Measurements from ENCODE around the gene VPS50. TPM values are rescaled to one million over a fixed set of nuclear protein-coding genes. Genes with fewer than 3 reads are reported as not detected.

Gene VPS50
- total RNA-seq, 1 experiment from 2014 or later, result 9.2 TPM

DNA sequence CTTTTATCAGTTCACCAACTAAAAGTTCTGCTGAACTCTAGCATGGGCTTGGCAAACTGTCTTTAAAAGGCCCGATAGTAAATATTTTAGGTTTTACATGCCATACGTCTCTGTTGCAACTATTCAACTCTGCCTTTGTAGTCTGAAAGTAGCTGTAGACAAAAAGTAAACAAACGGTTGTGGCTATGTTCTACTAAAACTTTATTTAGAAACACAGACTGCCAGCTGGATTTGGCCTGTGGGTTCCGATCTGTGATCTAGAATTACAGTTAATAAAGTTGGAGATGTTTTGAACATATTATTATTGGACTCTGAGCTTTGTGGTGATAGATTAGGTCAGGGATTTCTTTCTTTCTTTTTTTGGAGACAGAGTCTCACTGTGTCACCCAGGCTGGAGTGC, 33.1 kb downstream of the VPS50 start:
- no peak overlapping the region for H3K4me3 Mint-ChIP-seq
- H3K9me3 Mint-ChIP-seq, result no peaks in the 10 kb centered on the region
- ChIA-PET CTCF (interaction anchor here (1.1 to 1.6 kb wide), 2 partner anchors 109 to 286 kb away, joined by 5 read pairs; no protein-coding TSS in a partner anchor), POLR2A (no interaction called here)
- TF ChIP-seq IRF2 (CRISPR knock-in tag; IDR thresholded peaks at IDR 0.05; ENCODE audit: borderline replicate concordance, low read depth) (no peak), CREB1 (CRISPR knock-in tag; IDR thresholded peaks at IDR 0.05) (no peak), JAZF1 (CRISPR knock-in tag; IDR thresholded peaks at IDR 0.05) (no peak), NR1H2 (CRISPR knock-in tag; IDR thresholded peaks at IDR 0.05) (no peak), NFATC4 (CRISPR knock-in tag; IDR thresholded peaks at IDR 0.05) (no peak), MYBL2 (CRISPR knock-in tag; IDR thresholded peaks at IDR 0.05) (no peak), NR2C2 (CRISPR knock-in tag; IDR thresholded peaks at IDR 0.05) (no peak), NFE2L1 (CRISPR knock-in tag; IDR thresholded peaks at IDR 0.05) (no peak)
- TF ChIP-seq, protein P1, sequence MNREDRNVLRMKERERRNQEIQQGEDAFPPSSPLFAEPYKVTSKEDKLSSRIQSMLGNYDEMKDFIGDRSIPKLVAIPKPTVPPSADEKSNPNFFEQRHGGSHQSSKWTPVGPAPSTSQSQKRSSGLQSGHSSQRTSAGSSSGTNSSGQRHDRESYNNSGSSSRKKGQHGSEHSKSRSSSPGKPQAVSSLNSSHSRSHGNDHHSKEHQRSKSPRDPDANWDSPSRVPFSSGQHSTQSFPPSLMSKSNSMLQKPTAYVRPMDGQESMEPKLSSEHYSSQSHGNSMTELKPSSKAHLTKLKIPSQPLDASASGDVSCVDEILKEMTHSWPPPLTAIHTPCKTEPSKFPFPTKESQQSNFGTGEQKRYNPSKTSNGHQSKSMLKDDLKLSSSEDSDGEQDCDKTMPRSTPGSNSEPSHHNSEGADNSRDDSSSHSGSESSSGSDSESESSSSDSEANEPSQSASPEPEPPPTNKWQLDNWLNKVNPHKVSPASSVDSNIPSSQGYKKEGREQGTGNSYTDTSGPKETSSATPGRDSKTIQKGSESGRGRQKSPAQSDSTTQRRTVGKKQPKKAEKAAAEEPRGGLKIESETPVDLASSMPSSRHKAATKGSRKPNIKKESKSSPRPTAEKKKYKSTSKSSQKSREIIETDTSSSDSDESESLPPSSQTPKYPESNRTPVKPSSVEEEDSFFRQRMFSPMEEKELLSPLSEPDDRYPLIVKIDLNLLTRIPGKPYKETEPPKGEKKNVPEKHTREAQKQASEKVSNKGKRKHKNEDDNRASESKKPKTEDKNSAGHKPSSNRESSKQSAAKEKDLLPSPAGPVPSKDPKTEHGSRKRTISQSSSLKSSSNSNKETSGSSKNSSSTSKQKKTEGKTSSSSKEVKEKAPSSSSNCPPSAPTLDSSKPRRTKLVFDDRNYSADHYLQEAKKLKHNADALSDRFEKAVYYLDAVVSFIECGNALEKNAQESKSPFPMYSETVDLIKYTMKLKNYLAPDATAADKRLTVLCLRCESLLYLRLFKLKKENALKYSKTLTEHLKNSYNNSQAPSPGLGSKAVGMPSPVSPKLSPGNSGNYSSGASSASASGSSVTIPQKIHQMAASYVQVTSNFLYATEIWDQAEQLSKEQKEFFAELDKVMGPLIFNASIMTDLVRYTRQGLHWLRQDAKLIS (CRISPR knock-in tag; IDR thresholded peaks at IDR 0.05; ENCODE audit: borderline replicate concordance), result no peak
- ATAC-seq, result no peak
- no peaks in the 10 kb centered on the region for H3K27me3 Mint-ChIP-seq (ENCODE audit: low read depth)
- no peak overlapping the region for H3K27ac Mint-ChIP-seq
- H3K4me1 Mint-ChIP-seq, result no peaks in the 10 kb centered on the region
- no peaks in the 10 kb centered on the region for H3K36me3 Mint-ChIP-seq
- no peak for DNase-seq (ENCODE audit: low spot score)

- Mint-ChIP-seq H3K27ac (peak overlapping the region; percentile 11), H3K4me1 (no peaks in the 10 kb centered on the region), H3K36me3 (no peaks in the 10 kb centered on the region; the same call in 1 of the 2 replicates), H3K9me3 (no peaks in the 10 kb centered on the region), H3K27me3 (ENCODE audit: low read depth) (no peaks in the 10 kb centered on the region), H3K4me3 (no peak overlapping the region)
- ChIA-PET CTCF (interaction anchor here (1.1 to 1.3 kb wide), 2 partner anchors 95 to 271 kb away, joined by 3 read pairs; no protein-coding TSS in a partner anchor), POLR2A (no interaction called here)
- DNase-seq (ENCODE audit: low spot score) (no peak), ATAC-seq (no peak)
- TF ChIP-seq RELA (CRISPR knock-in tag; IDR thresholded peaks at IDR 0.05; ENCODE audit: borderline replicate concordance) (no peak), NFYB (CRISPR knock-in tag; conservative IDR thresholded peaks at IDR 0.05; ENCODE audit: low read depth) (no peak), CBFB (CRISPR knock-in tag; IDR thresholded peaks at IDR 0.05; ENCODE audit: low read depth) (no peak), E2F1 (CRISPR knock-in tag; IDR thresholded peaks at IDR 0.05) (no peak), HMGXB4 (CRISPR knock-in tag; IDR thresholded peaks at IDR 0.05) (no peak), OVOL2 (CRISPR knock-in tag; IDR thresholded peaks at IDR 0.05; ENCODE audit: borderline replicate concordance) (no peak), MXD4 (CRISPR knock-in tag; IDR thresholded peaks at IDR 0.05; ENCODE audit: borderline replicate concordance) (no peak), USF1 (CRISPR knock-in tag; IDR thresholded peaks at IDR 0.05) (no peak)
- TF ChIP-seq, protein P2, sequence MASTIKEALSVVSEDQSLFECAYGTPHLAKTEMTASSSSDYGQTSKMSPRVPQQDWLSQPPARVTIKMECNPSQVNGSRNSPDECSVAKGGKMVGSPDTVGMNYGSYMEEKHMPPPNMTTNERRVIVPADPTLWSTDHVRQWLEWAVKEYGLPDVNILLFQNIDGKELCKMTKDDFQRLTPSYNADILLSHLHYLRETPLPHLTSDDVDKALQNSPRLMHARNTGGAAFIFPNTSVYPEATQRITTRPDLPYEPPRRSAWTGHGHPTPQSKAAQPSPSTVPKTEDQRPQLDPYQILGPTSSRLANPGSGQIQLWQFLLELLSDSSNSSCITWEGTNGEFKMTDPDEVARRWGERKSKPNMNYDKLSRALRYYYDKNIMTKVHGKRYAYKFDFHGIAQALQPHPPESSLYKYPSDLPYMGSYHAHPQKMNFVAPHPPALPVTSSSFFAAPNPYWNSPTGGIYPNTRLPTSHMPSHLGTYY (CRISPR knock-in tag; IDR thresholded peaks at IDR 0.05), result no peak
- TF ChIP-seq, protein P3, sequence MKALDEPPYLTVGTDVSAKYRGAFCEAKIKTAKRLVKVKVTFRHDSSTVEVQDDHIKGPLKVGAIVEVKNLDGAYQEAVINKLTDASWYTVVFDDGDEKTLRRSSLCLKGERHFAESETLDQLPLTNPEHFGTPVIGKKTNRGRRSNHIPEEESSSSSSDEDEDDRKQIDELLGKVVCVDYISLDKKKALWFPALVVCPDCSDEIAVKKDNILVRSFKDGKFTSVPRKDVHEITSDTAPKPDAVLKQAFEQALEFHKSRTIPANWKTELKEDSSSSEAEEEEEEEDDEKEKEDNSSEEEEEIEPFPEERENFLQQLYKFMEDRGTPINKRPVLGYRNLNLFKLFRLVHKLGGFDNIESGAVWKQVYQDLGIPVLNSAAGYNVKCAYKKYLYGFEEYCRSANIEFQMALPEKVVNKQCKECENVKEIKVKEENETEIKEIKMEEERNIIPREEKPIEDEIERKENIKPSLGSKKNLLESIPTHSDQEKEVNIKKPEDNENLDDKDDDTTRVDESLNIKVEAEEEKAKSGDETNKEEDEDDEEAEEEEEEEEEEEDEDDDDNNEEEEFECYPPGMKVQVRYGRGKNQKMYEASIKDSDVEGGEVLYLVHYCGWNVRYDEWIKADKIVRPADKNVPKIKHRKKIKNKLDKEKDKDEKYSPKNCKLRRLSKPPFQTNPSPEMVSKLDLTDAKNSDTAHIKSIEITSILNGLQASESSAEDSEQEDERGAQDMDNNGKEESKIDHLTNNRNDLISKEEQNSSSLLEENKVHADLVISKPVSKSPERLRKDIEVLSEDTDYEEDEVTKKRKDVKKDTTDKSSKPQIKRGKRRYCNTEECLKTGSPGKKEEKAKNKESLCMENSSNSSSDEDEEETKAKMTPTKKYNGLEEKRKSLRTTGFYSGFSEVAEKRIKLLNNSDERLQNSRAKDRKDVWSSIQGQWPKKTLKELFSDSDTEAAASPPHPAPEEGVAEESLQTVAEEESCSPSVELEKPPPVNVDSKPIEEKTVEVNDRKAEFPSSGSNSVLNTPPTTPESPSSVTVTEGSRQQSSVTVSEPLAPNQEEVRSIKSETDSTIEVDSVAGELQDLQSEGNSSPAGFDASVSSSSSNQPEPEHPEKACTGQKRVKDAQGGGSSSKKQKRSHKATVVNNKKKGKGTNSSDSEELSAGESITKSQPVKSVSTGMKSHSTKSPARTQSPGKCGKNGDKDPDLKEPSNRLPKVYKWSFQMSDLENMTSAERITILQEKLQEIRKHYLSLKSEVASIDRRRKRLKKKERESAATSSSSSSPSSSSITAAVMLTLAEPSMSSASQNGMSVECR (CRISPR knock-in tag; IDR thresholded peaks at IDR 0.05; ENCODE audit: borderline replicate concordance), result no peak
- TF ChIP-seq, protein P4, sequence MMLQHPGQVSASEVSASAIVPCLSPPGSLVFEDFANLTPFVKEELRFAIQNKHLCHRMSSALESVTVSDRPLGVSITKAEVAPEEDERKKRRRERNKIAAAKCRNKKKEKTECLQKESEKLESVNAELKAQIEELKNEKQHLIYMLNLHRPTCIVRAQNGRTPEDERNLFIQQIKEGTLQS (CRISPR knock-in tag; conservative IDR thresholded peaks at IDR 0.05), result no peak
- TF ChIP-seq, protein P5, sequence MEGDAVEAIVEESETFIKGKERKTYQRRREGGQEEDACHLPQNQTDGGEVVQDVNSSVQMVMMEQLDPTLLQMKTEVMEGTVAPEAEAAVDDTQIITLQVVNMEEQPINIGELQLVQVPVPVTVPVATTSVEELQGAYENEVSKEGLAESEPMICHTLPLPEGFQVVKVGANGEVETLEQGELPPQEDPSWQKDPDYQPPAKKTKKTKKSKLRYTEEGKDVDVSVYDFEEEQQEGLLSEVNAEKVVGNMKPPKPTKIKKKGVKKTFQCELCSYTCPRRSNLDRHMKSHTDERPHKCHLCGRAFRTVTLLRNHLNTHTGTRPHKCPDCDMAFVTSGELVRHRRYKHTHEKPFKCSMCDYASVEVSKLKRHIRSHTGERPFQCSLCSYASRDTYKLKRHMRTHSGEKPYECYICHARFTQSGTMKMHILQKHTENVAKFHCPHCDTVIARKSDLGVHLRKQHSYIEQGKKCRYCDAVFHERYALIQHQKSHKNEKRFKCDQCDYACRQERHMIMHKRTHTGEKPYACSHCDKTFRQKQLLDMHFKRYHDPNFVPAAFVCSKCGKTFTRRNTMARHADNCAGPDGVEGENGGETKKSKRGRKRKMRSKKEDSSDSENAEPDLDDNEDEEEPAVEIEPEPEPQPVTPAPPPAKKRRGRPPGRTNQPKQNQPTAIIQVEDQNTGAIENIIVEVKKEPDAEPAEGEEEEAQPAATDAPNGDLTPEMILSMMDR (IDR thresholded peaks at IDR 0.05), result no peak
Observed at GRCh38 chr7:93279541-93279940, 47.4 kb downstream of the VPS50 start.
